Panc1 (cell line): ENCODE measurements around the gene NOXO1. TPM values are rescaled to one million over a fixed set of nuclear protein-coding genes. Genes with fewer than 3 reads are reported as not detected.

Experiments used
- ATAC-seq: fragments of 200-7000 bp; cut with Tn5 transposase; 2 replicates; pipeline ENCODE4 v1.9.1; 2020; ENCODE audit warnings: mild to moderate bottlenecking, moderate library complexity
- BruUV-seq: library from RNA; stranded (reverse); fragments of 400-500 nt; replicated peaks from 2 replicates; lab custom pipeline; 2021; lab: Mats Ljungman, UMichigan
- CTCF ChIA-PET: fragments of 300-600 bp; sonication (Branson Sonifier 250); formaldehyde crosslinking; loops from one replicate; lab custom pipeline; 2022; ENCODE audit warnings: antibody characterized with exemption; lab: Charles Lee
- POLR2A ChIA-PET: fragments of 300-600 bp; sonication (Branson Sonifier 250); formaldehyde crosslinking; loops from one replicate; lab custom pipeline; 2022; ENCODE audit warnings: antibody characterized with exemption; lab: Charles Lee
- DNase-seq: peaks from one replicate; pipeline ENCODE4 v3.0.0-alpha.2; 2010; ENCODE audit warnings: low read depth, low spot score
- H3K27ac ChIP-seq: 2 replicates; pipeline ENCODE4 v1.5.1; 2011; ENCODE audit warnings: mild to moderate bottlenecking, low read length, inconsistent platforms
- H3K27me3 ChIP-seq: fragments of 200-500 bp; sonication (Bioruptor generic); 2 replicates; pipeline ENCODE4 v1.6.0; 2014; ENCODE audit warnings: low read length, inconsistent platforms; ENCODE audit not compliant: control insufficient read depth, insufficient read depth
- H3K36me3 ChIP-seq: fragments of 200-500 bp; sonication (Bioruptor generic); 2 replicates; pipeline ENCODE4 v1.5.1; 2014; ENCODE audit warnings: inconsistent platforms, mild to moderate bottlenecking, low read length, moderate library complexity; ENCODE audit not compliant: control insufficient read depth, insufficient read depth
- H3K4me1 ChIP-seq: 2 replicates; pipeline ENCODE4 v1.5.1; 2011; ENCODE audit warnings: inconsistent platforms, mild to moderate bottlenecking, low read length, moderate library complexity; ENCODE audit not compliant: control insufficient read depth, insufficient read depth
- H3K4me3 ChIP-seq, 2 experiments: 2 replicates each; pipeline ENCODE4 v1.5.1; 2011 to 2012; ENCODE audit warnings: low read depth in 2 of 2, low read length in 2 of 2, mild to moderate bottlenecking in 2 of 2, inconsistent platforms in 1 of 2, moderate library complexity in 1 of 2
- H3K9me3 ChIP-seq: fragments of 200-500 bp; sonication (Bioruptor generic); 2 replicates; pipeline ENCODE4 v1.5.1; 2014; ENCODE audit warnings: low read depth, mild to moderate bottlenecking, inconsistent platforms, low read length, moderate library complexity; ENCODE audit not compliant: control insufficient read depth, insufficient read depth
- POLR2AphosphoS5 ChIP-seq: IDR thresholded peaks from 2 replicates; pipeline ENCODE4 v1.6.1; 2012; ENCODE audit warnings: mild to moderate bottlenecking, low read depth, low read length, moderate library complexity
- SIN3A ChIP-seq: IDR thresholded peaks from 2 replicates; pipeline ENCODE4 v1.6.1; 2012; ENCODE audit warnings: low read depth, mild to moderate bottlenecking, low read length, moderate library complexity, borderline replicate concordance; ENCODE audit not compliant: insufficient read depth
- TCF7L2 ChIP-seq: IDR thresholded peaks from 2 replicates; pipeline ENCODE4 v1.6.1; 2011; ENCODE audit warnings: mild to moderate bottlenecking, low read depth, low read length, inconsistent platforms
- in situ Hi-C: cut with HindIII; loops from 2 replicates; pipeline ENCODE4 v1.10.0; 2016; ENCODE audit warnings: low sequenced_read_pairs, low pct_unique_long_range_greater_than_20kb
- intact Hi-C: fragments of 100-400 bp; cut with micrococcal nuclease; formaldehyde crosslinking; loops from one replicate; pipeline ENCODE4 v1.10.0; 2022; ENCODE audit not compliant: unreplicated experiment
- total RNA-seq: library from RNA; stranded (reverse); gene quantifications from one replicate; pipeline ENCODE4 v1.2.1, GENCODE V29; 2021; ENCODE audit not compliant: unreplicated experiment
- TF ChIP-seq, protein P1 (sequence below): fragments of 450-650 bp; IDR thresholded peaks from 2 replicates; pipeline ENCODE4 v1.5.1; 2017; ENCODE audit warnings: mild to moderate bottlenecking
- TF ChIP-seq, protein P2 (sequence below), 2 experiments: IDR thresholded peaks; 2 replicates each; pipeline ENCODE4 v1.6.1; 2011 to 2012; ENCODE audit warnings: low read depth in 2 of 2, control low read depth in 1 of 2, low read length in 1 of 2, mild to moderate bottlenecking in 1 of 2, moderate library complexity in 1 of 2; ENCODE audit not compliant: insufficient read depth in 1 of 2

Gene NOXO1
- total RNA-seq, 1 experiment from 2014 or later = 4.0 TPM

DNA sequence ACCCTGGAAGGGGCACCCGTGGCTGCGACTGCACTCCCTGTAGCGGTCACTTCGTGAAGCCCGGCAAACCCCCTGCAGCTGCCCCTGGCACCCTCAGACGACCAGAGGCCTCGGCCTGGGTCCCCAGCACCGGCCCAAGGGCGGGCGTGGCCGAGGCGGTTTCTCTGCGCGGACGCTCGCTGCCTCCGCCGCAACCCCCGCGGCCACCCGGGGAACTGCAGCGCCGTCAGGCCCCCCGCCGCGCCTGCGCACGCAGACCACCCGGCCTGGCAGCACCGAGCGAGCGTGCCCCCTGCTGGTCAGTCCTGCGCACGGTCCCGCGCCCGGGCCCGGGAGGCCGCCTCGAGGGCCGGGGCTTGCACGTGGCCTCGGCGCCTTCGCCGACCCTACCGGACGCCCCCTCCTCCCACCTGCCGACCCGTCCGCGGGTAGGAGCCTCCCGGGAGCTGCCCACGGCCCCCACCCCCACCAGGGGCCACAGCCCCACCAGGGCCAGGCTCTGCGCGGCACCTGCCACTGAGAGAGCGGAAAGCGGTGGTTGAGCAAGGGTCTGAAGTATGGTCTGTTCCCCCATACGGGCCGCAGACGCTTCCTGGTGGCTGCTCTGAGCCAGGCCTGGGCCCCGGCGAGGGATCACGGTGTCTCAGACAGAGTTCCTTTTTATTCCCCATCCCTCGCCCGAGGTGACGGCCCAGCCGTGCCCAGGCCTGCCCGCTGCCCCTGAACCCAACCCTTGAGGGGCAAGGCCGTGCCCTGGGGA, 51.5 kb downstream of the NOXO1 start:
- in situ Hi-C loops (no loop called here), intact Hi-C loops (loop anchor here (5.0 kb wide), 1 partner anchor 67 kb away; no protein-coding TSS in a partner anchor)
- Histone ChIP-seq H3K9me3 (no peaks in the 10 kb centered on the region), H3K4me1 (peaks cover 8% of the 10 kb centered on the region), H3K27ac (peak overlapping the region; percentile 39; the same call in 1 of the 2 replicates), H3K4me3 (peak overlapping the region; percentile 43 to 62), H3K27me3 (no peaks in the 10 kb centered on the region), H3K36me3 (no peaks in the 10 kb centered on the region)
- TF ChIP-seq, protein P1, sequence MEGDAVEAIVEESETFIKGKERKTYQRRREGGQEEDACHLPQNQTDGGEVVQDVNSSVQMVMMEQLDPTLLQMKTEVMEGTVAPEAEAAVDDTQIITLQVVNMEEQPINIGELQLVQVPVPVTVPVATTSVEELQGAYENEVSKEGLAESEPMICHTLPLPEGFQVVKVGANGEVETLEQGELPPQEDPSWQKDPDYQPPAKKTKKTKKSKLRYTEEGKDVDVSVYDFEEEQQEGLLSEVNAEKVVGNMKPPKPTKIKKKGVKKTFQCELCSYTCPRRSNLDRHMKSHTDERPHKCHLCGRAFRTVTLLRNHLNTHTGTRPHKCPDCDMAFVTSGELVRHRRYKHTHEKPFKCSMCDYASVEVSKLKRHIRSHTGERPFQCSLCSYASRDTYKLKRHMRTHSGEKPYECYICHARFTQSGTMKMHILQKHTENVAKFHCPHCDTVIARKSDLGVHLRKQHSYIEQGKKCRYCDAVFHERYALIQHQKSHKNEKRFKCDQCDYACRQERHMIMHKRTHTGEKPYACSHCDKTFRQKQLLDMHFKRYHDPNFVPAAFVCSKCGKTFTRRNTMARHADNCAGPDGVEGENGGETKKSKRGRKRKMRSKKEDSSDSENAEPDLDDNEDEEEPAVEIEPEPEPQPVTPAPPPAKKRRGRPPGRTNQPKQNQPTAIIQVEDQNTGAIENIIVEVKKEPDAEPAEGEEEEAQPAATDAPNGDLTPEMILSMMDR = peak; percentile 99
- TF ChIP-seq TCF7L2 = no peak
- TF ChIP-seq, protein P2, sequence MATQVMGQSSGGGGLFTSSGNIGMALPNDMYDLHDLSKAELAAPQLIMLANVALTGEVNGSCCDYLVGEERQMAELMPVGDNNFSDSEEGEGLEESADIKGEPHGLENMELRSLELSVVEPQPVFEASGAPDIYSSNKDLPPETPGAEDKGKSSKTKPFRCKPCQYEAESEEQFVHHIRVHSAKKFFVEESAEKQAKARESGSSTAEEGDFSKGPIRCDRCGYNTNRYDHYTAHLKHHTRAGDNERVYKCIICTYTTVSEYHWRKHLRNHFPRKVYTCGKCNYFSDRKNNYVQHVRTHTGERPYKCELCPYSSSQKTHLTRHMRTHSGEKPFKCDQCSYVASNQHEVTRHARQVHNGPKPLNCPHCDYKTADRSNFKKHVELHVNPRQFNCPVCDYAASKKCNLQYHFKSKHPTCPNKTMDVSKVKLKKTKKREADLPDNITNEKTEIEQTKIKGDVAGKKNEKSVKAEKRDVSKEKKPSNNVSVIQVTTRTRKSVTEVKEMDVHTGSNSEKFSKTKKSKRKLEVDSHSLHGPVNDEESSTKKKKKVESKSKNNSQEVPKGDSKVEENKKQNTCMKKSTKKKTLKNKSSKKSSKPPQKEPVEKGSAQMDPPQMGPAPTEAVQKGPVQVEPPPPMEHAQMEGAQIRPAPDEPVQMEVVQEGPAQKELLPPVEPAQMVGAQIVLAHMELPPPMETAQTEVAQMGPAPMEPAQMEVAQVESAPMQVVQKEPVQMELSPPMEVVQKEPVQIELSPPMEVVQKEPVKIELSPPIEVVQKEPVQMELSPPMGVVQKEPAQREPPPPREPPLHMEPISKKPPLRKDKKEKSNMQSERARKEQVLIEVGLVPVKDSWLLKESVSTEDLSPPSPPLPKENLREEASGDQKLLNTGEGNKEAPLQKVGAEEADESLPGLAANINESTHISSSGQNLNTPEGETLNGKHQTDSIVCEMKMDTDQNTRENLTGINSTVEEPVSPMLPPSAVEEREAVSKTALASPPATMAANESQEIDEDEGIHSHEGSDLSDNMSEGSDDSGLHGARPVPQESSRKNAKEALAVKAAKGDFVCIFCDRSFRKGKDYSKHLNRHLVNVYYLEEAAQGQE (IDR thresholded peaks at IDR 0.05; ENCODE audit: insufficient read depth in 1 of 2, low read depth in 2 of 2, low read length in 1 of 2) = 0 out of 4 replicates have a peak, but pooled peaks of 1 of the 2 experiments have one; percentile 58
- no peak for TF ChIP-seq SIN3A
- peak; percentile 60 for TF ChIP-seq POLR2AphosphoS5
- ATAC-seq (peak; percentile 89), DNase-seq (no peak)
- ChIA-PET POLR2A (no interaction called here), CTCF (interaction anchor here (0.7 kb wide), 2 partner anchors 68 to 147 kb away, joined by 3 to 4 read pairs; partner anchors contain the start of genes NUBP2 and SPSB3)
- BruUV-seq = no TSS peak

DNA sequence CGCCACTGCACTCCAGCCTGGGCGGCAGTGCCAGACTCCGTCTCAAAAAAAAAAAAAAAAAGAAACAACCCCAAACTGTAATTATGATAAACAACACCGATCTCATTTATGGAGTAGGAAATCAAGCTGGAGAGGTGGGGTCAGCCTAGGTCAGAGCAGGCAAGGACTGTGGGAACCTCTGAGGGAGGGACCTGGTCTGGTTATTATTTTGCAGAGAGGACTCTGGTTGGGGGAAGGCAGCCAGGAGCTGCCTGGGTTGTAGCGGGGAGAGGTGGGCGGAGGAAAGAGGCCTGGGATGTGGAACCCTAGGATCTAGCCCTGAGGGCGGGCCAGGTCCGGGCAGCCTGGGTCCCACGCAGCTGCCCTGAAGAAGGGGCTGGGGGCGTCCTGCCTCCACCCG, 52.2 kb downstream of the NOXO1 start:
- H3K27ac ChIP-seq = peak overlapping the region; percentile 71
- no TSS peak for BruUV-seq
- CTCF ChIA-PET = interaction anchor here (0.7 to 1.0 kb wide), 3 partner anchors 65 to 147 kb away, joined by 3 to 4 read pairs (median 3); partner anchors contain the start of genes NUBP2 and SPSB3
- H3K9me3 ChIP-seq = no peaks in the 10 kb centered on the region
- no peak for DNase-seq
- in situ Hi-C loops = no loop called here
- intact Hi-C loops = no loop called here
- POLR2A ChIA-PET = interaction anchor here (0.5 to 0.6 kb wide), 2 partner anchors 55 to 88 kb away, joined by 3 to 6 read pairs; no protein-coding TSS in a partner anchor
- no peaks in the 10 kb centered on the region for H3K36me3 ChIP-seq
- H3K4me1 ChIP-seq = peaks cover 8% of the 10 kb centered on the region
- ATAC-seq = peak; percentile 76
- H3K4me3 ChIP-seq = peak overlapping the region; percentile 43 to 62
- no peaks in the 10 kb centered on the region for H3K27me3 ChIP-seq
- TF ChIP-seq SIN3A = no peak

Other genes starting within 250 kb of the NOXO1 start
- 117 TPM for gene NME3, start 209.9 kb downstream of the NOXO1 start, total RNA-seq
- gene EME2, start 208.7 kb downstream of the NOXO1 start, total RNA-seq = 53.4 TPM
- gene MRPS34, start 208.3 kb downstream of the NOXO1 start, total RNA-seq = 187 TPM
- gene SPSB3, start 198.9 kb downstream of the NOXO1 start, total RNA-seq = 23.0 TPM
- 85.8 TPM for gene NUBP2, start 198.5 kb downstream of the NOXO1 start, total RNA-seq
- gene IGFALS, start 187.8 kb downstream of the NOXO1 start, total RNA-seq = 0.10 TPM
- gene HAGH, start 154.6 kb downstream of the NOXO1 start, total RNA-seq = 58.9 TPM
- gene FAHD1, start 154.3 kb downstream of the NOXO1 start, total RNA-seq = 34.6 TPM
- not detected for gene MEIOB, start 109.3 kb downstream of the NOXO1 start, total RNA-seq
- 3.3 TPM for gene HS3ST6, start 63.1 kb downstream of the NOXO1 start, total RNA-seq
- 25.3 TPM for gene MSRB1, start 38.3 kb downstream of the NOXO1 start, total RNA-seq
- gene RPL3L, start 26.8 kb downstream of the NOXO1 start, total RNA-seq = 0.26 TPM
- gene NDUFB10, start 21.9 kb downstream of the NOXO1 start, total RNA-seq = 287 TPM
- gene RPS2, start 16.6 kb downstream of the NOXO1 start, total RNA-seq = 2,794 TPM
- not detected for gene RNF151, start 14.6 kb downstream of the NOXO1 start, total RNA-seq
- gene TBL3, start 9.4 kb downstream of the NOXO1 start, total RNA-seq = 42.4 TPM
- 49.2 TPM for gene GFER, start 2.7 kb upstream of the NOXO1 start, total RNA-seq
- gene SYNGR3, start 8.5 kb upstream of the NOXO1 start, total RNA-seq = 15.2 TPM
- 85.7 TPM for gene ZNF598, start 28.4 kb upstream of the NOXO1 start, total RNA-seq
- 15.3 TPM for gene NPW, start 38.3 kb upstream of the NOXO1 start, total RNA-seq
- 174 TPM for gene NHERF2, start 45.4 kb upstream of the NOXO1 start, total RNA-seq
- 39.8 TPM for gene NTHL1, start 66.4 kb upstream of the NOXO1 start, total RNA-seq
- gene TSC2, start 66.5 kb upstream of the NOXO1 start, total RNA-seq = 115 TPM
- 279 TPM for gene PKD1, start 154.4 kb upstream of the NOXO1 start, total RNA-seq
- 92.2 TPM for gene RAB26, start 167.2 kb upstream of the NOXO1 start, total RNA-seq
- gene TRAF7, start 174.3 kb upstream of the NOXO1 start, total RNA-seq = 108 TPM
- gene CASKIN1, start 215.1 kb upstream of the NOXO1 start, total RNA-seq = 4.5 TPM
- gene MLST8, start 224.0 kb upstream of the NOXO1 start, total RNA-seq = 91.1 TPM
- 8.7 TPM for gene BRICD5, start 229.4 kb upstream of the NOXO1 start, total RNA-seq
- gene PGP, start 233.4 kb upstream of the NOXO1 start, total RNA-seq = 48.7 TPM
- 50.8 TPM for gene E4F1, start 242.1 kb upstream of the NOXO1 start, total RNA-seq